H1 (cell line): ENCODE results near the gene CAPG. TPM values are rescaled to one million over a fixed set of nuclear protein-coding genes. Genes with fewer than 3 reads are reported as not detected.
A peak's percentile ranks its signal among the peaks of the same experiment; 100 is the strongest.

Experiments
- CTCF ChIA-PET: fragments of 300-600 bp; sonication (Branson Sonifier 250); formaldehyde crosslinking; loops from one replicate; lab custom pipeline; 2021; ENCODE audit not compliant: partially characterized antibody; lab: Charles Lee
- POLR2A ChIA-PET: fragments of 300-600 bp; sonication (Branson Sonifier 250); formaldehyde crosslinking; loops from one replicate; lab custom pipeline; 2021; ENCODE audit warnings: inconsistent platforms; ENCODE audit not compliant: partially characterized antibody; lab: Charles Lee
- DNase-seq, 2 experiments: peaks; one replicate each; pipeline versions ENCODE4 v3.0.0 to v3.0.0-alpha.2; 2010 to 2022; ENCODE audit warnings: low spot score in 2 of 2, low read depth in 1 of 2, mixed read lengths in 1 of 2
- FAIRE-seq: peaks from 2 replicates; lab custom pipeline; 2011; peaks lifted over from hg19 to GRCh38; lab: Jason Lieb, UNC
- H2AFZ ChIP-seq: 2 replicates; pipeline ENCODE4 v1.8.1; 2012; ENCODE audit warnings: low read length, inconsistent platforms
- H2AK5ac ChIP-seq: 2 replicates; pipeline ENCODE4 v1.6.1; 2013; ENCODE audit warnings: low read depth, low read length
- H2BK120ac ChIP-seq: replicated peaks from 2 replicates; pipeline ENCODE3; 2013; ENCODE audit warnings: low read depth, low read length, inconsistent platforms
- H2BK12ac ChIP-seq: 2 replicates; pipeline ENCODE4 v1.6.1; 2013; ENCODE audit warnings: low read depth, low read length
- H2BK15ac ChIP-seq: 2 replicates; pipeline ENCODE4 v1.6.1; 2013; ENCODE audit warnings: low read length
- H2BK20ac ChIP-seq: 2 replicates; pipeline ENCODE4 v1.6.1; 2013; ENCODE audit warnings: low read length
- H2BK5ac ChIP-seq: 2 replicates; pipeline ENCODE4 v1.6.1; 2013; ENCODE audit warnings: low read depth, low read length
- H3K14ac ChIP-seq: 2 replicates; pipeline ENCODE4 v1.6.1; 2013; ENCODE audit warnings: inconsistent platforms; ENCODE audit not compliant: insufficient read length
- H3K18ac ChIP-seq: 2 replicates; pipeline ENCODE4 v1.6.1; 2013; ENCODE audit warnings: low read length; ENCODE audit errors: extremely low read depth
- H3K23ac ChIP-seq: 2 replicates; pipeline ENCODE4 v1.6.1; 2013; ENCODE audit warnings: inconsistent platforms; ENCODE audit not compliant: insufficient read length
- H3K23me2 ChIP-seq: 2 replicates; pipeline ENCODE4 v1.6.1; 2013; ENCODE audit warnings: low read depth, low read length
- H3K27ac ChIP-seq: 2 replicates; pipeline ENCODE4 v1.6.1; 2011; ENCODE audit warnings: low read depth, low read length, inconsistent platforms
- H3K27me3 ChIP-seq, 4 experiments: replicated peaks in 1 of 4; 1 replicate in 1 of 4; 2 replicates in 3 of 4; pipeline versions ENCODE4 v1.6.1 to v1.8.1; 2011 to 2013; ENCODE audit warnings: low read length in 3 of 4, mild to moderate bottlenecking in 3 of 4, inconsistent platforms in 2 of 4, mixed read lengths in 2 of 4, moderate library complexity in 1 of 4; ENCODE audit not compliant: control insufficient read depth in 3 of 4, insufficient read depth in 3 of 4; ENCODE audit errors: extremely low read depth in 1 of 4
- H3K36me3 ChIP-seq, 4 experiments: 2 replicates each; pipeline versions ENCODE4 v1.6.1 to v1.8.1; 2011 to 2013; ENCODE audit warnings: mild to moderate bottlenecking in 4 of 4, low read length in 3 of 4, moderate library complexity in 2 of 4, control low read depth in 1 of 4, inconsistent platforms in 1 of 4; ENCODE audit not compliant: insufficient read depth in 4 of 4, control insufficient read depth in 2 of 4
- H3K4ac ChIP-seq: replicated peaks from 2 replicates; pipeline ENCODE3; 2013; ENCODE audit warnings: low read length, low read depth, mixed read lengths, inconsistent platforms; ENCODE audit not compliant: insufficient read length
- H3K4me1 ChIP-seq, 4 experiments: replicated peaks in 1 of 4; 1 replicate in 1 of 4; 2 replicates in 3 of 4; pipeline versions ENCODE4 v1.6.1 to v1.8.1; 2011 to 2013; ENCODE audit warnings: low read length in 3 of 4, inconsistent platforms in 2 of 4, mixed read lengths in 1 of 4; ENCODE audit not compliant: insufficient read depth in 4 of 4, control insufficient read depth in 3 of 4
- H3K4me2 ChIP-seq, 2 experiments: 2 replicates each; pipeline versions ENCODE4 v1.6.1 to v1.8.1; 2011 to 2013; ENCODE audit warnings: low read depth in 2 of 2, low read length in 2 of 2, control low read depth in 1 of 2, inconsistent platforms in 1 of 2, mild to moderate bottlenecking in 1 of 2; ENCODE audit not compliant: insufficient read depth in 1 of 2
- H3K4me3 ChIP-seq, 4 experiments: fragments of 200-600, 300-600 bp in 1 of 4; sonication (generic), shearing (Covaris generic), sonication (Bioruptor Twin) in 1 of 4; 2 replicates each; pipeline versions ENCODE4 v1.5.1 to v1.8.1; 2011 to 2016; ENCODE audit warnings: low read length in 4 of 4, low read depth in 3 of 4, control low read depth in 2 of 4, inconsistent platforms in 2 of 4, mild to moderate bottlenecking in 2 of 4, mixed read lengths in 1 of 4, moderate library complexity in 1 of 4; ENCODE audit not compliant: insufficient read depth in 2 of 4; ENCODE audit errors: extremely low read depth in 1 of 4
- H3K56ac ChIP-seq: replicated peaks from 2 replicates; pipeline ENCODE3; 2013; ENCODE audit warnings: low read depth, mild to moderate bottlenecking, mixed read lengths, low read length, inconsistent platforms; ENCODE audit not compliant: insufficient read length
- H3K79me1 ChIP-seq: 2 replicates; pipeline ENCODE4 v1.6.1; 2013; ENCODE audit warnings: low read depth, low read length, control low read depth
- H3K79me2 ChIP-seq, 2 experiments: 2 replicates each; pipeline versions ENCODE4 v1.6.1 to v1.8.1; 2012 to 2013; ENCODE audit warnings: low read length in 2 of 2, mild to moderate bottlenecking in 2 of 2, inconsistent platforms in 1 of 2; ENCODE audit not compliant: insufficient read depth in 2 of 2, control insufficient read depth in 1 of 2
- H3K9ac ChIP-seq, 4 experiments: replicated peaks in 1 of 4; 1 replicate in 1 of 4; 2 replicates in 3 of 4; pipeline versions ENCODE4 v1.6.1 to v1.8.1; 2011 to 2013; ENCODE audit warnings: low read depth in 3 of 4, low read length in 3 of 4, control low read depth in 2 of 4, mild to moderate bottlenecking in 2 of 4, moderate library complexity in 2 of 4, inconsistent platforms in 1 of 4; ENCODE audit errors: extremely low read depth in 1 of 4
- H3K9me3 ChIP-seq, 2 experiments: 2 replicates each; pipeline versions ENCODE4 v1.6.1 to v1.8.1; 2012 to 2013; ENCODE audit warnings: mild to moderate bottlenecking in 2 of 2, moderate library complexity in 2 of 2, control low read depth in 1 of 2, inconsistent platforms in 1 of 2, low read depth in 1 of 2, low read length in 1 of 2, mixed read lengths in 1 of 2; ENCODE audit not compliant: insufficient read depth in 2 of 2
- H4K20me1 ChIP-seq, 2 experiments: replicated peaks in 1 of 2; 2 replicates each; pipeline versions ENCODE3 to v1.8.1; 2011 to 2013; ENCODE audit warnings: inconsistent platforms in 2 of 2, low read length in 2 of 2, mild to moderate bottlenecking in 1 of 2; ENCODE audit not compliant: insufficient read depth in 2 of 2, control insufficient read depth in 1 of 2
- H4K5ac ChIP-seq: 2 replicates; pipeline ENCODE4 v1.6.1; 2013; ENCODE audit warnings: low read length, low read depth, mixed read lengths, inconsistent platforms; ENCODE audit not compliant: insufficient read length
- H4K8ac ChIP-seq: 2 replicates; pipeline ENCODE4 v1.8.0; 2013; ENCODE audit warnings: mild to moderate bottlenecking, moderate library complexity, low read length, inconsistent platforms; ENCODE audit not compliant: insufficient read depth; ENCODE audit errors: extremely low read depth
- H4K91ac ChIP-seq: replicated peaks from 2 replicates; pipeline ENCODE3; 2013; ENCODE audit warnings: low read length, mixed read lengths, inconsistent platforms; ENCODE audit not compliant: insufficient read length
- BCL11A ChIP-seq, 2 experiments: IDR thresholded peaks; one replicate each; pipeline ENCODE4 v1.6.1; 2011; ENCODE audit warnings: low read depth in 2 of 2, low read length in 2 of 2, mild to moderate bottlenecking in 2 of 2
- CREB1 ChIP-seq: IDR thresholded peaks from 2 replicates; pipeline ENCODE4 v1.6.1; 2012; ENCODE audit warnings: inconsistent platforms
- CTCF ChIP-seq, 3 experiments: IDR thresholded peaks; 1 replicate in 2 of 3; 2 replicates in 1 of 3; pipeline versions ENCODE4 v1.5.1 to v1.6.1; 2011; ENCODE audit warnings: low read length in 3 of 3, mild to moderate bottlenecking in 3 of 3, inconsistent platforms in 2 of 3, low read depth in 1 of 3, moderate library complexity in 1 of 3; ENCODE audit not compliant: insufficient read depth in 1 of 3; ENCODE audit errors: control extremely low read depth in 1 of 3
- HDAC2 ChIP-seq, 2 experiments: fragments of 300-600 bp in 1 of 2; sonication (generic) in 1 of 2; IDR thresholded peaks; 2 replicates each; pipeline ENCODE4 v1.6.1; 2011 to 2012; ENCODE audit warnings: low read depth in 2 of 2, low read length in 2 of 2, mild to moderate bottlenecking in 2 of 2, moderate library complexity in 2 of 2, borderline replicate concordance in 1 of 2, inconsistent platforms in 1 of 2
- SIN3A ChIP-seq, 2 experiments: IDR thresholded peaks in 1 of 2; conservative IDR thresholded peaks in 1 of 2; 2 replicates each; pipeline ENCODE4 v1.6.1; 2011 to 2012; ENCODE audit warnings: low read length in 2 of 2, improper control_type of control experiment in 1 of 2, low read depth in 1 of 2, mild to moderate bottlenecking in 1 of 2
- SP4 ChIP-seq: IDR thresholded peaks from 2 replicates; pipeline ENCODE4 v1.6.1; 2012; ENCODE audit warnings: low read length, inconsistent platforms
- TBP ChIP-seq: IDR thresholded peaks from 2 replicates; pipeline ENCODE4 v1.6.1; 2011; ENCODE audit warnings: low read depth, low read length, improper control_type of control experiment
- YY1 ChIP-seq: IDR thresholded peaks from 2 replicates; pipeline ENCODE4 v1.6.1; 2011; ENCODE audit warnings: low read depth, mild to moderate bottlenecking, low read length
- WGBS, 2 experiments: shearing (Covaris generic) in 1 of 2; methylation state at CpG; one replicate each; pipeline versions ENCODE4 v1.1.6 to v1.1.7; 2013 to 2015; ENCODE audit warnings: low lambda C conversion rate in 2 of 2, mixed read lengths in 2 of 2, inconsistent platforms in 1 of 2, low coverage in 1 of 2, missing lambda C conversion rate in 1 of 2; ENCODE audit not compliant: insufficient replicate concordance in 2 of 2, insufficient coverage in 1 of 2, insufficient read length in 1 of 2; ENCODE audit errors: extremely low coverage in 1 of 2, missing lambda C conversion rate in 1 of 2; 5-methylcytosine and 5-hydroxymethylcytosine counted together
- polyA plus RNA-seq, 7 experiments: library from polyadenylated mRNA; depleted of rRNA in 3 of 7; stranded (reverse) in 5 of 7; unstranded in 2 of 7; fragments of >200 nt in 5 of 7; fragments of 200-250 nt in 2 of 7; gene quantifications; 1 replicate in 5 of 7; 2 replicates in 1 of 7; 4 replicates in 1 of 7; pipeline versions ENCODE4 v1.2.1 to v1.2.3, GENCODE V29; 2011 to 2013; ENCODE audit warnings: missing spikeins in 2 of 7, mixed read lengths in 2 of 7
- total RNA-seq: library from RNA; stranded (reverse); fragmentation: NEBNext Ultra II Directional; extraction: Animal tissue kit (Norgen Biotek cat#: 25700); gene quantifications from 2 replicates; pipeline ENCODE4 v1.2.1, GENCODE V29; 2021

CAPG gene
- total and polyA plus RNA-seq, 2 of the 8 experiments (the other 6 are each of a cell fraction or from before 2014, with no cell fraction given) = 80.5 to 89.0 TPM

GRCh38 chr2:85420536-85421259 lies 10.5 kb upstream of the CAPG start:
- CTCF ChIA-PET = interaction anchor here (0.5 to 15.1 kb wide), 47 partner anchors 8 to 740 kb away, joined by 3 to 259 read pairs (median 5); partner anchors contain the start of genes CAPG, MAT2A and RNF181
- H2AK5ac ChIP-seq = no peak overlapping the region
- H3K56ac ChIP-seq = no peak overlapping the region
- H2BK5ac ChIP-seq = no peak overlapping the region; the same call in 1 of the 2 replicates
- H3K9ac ChIP-seq = no peak overlapping the region
- H4K8ac ChIP-seq = peak overlapping the region; percentile 54; the same call in 1 of the 2 replicates
- peak overlapping the region; percentile 71 for H3K18ac ChIP-seq
- POLR2A ChIA-PET = interaction anchor here (0.8 to 55.3 kb wide), 9 partner anchors 8 to 184 kb away, joined by 3 to 1889 read pairs (median 4); partner anchors contain the start of genes GGCX, MAT2A and TGOLN2
- H4K20me1 ChIP-seq = no peaks in the 10 kb centered on the region
- H3K4me3 ChIP-seq = no peak overlapping the region
- peak overlapping the region; percentile 84 for H3K4ac ChIP-seq
- H2AFZ ChIP-seq = peak overlapping the region; percentile 79; the same call in 1 of the 2 replicates
- no peaks in the 10 kb centered on the region for H3K79me1 ChIP-seq
- 33% methylated on average over 22 of the region's 22 CpGs; no CpG with 5 or more reads in 1 of the 2 experiments for WGBS, 2 experiments
- FAIRE-seq (no peak), DNase-seq (peak in 1 of 2 experiments; percentile 100)
- H4K5ac ChIP-seq = peak overlapping the region; percentile 22
- no peaks in the 10 kb centered on the region for H3K79me2 ChIP-seq
- no peak overlapping the region for H3K23ac ChIP-seq
- peak overlapping the region; percentile 72 for H4K91ac ChIP-seq
- H2BK120ac ChIP-seq = no peak overlapping the region
- H3K9me3 ChIP-seq = no peaks in the 10 kb centered on the region
- no peaks in the 10 kb centered on the region for H3K36me3 ChIP-seq
- no peak overlapping the region for H3K27ac ChIP-seq
- H3K4me2 ChIP-seq = peak overlapping the region in 1 of 2 experiments; percentile 46; a peak in 2 of 4 replicates
- peaks cover 2% of the 10 kb centered on the region; the same call in 1 of the 2 replicates for H3K23me2 ChIP-seq
- peak overlapping the region; percentile 8; the same call in 1 of the 2 replicates for H2BK20ac ChIP-seq
- no peaks in the 10 kb centered on the region; a peak in 1 of 7 replicates for H3K27me3 ChIP-seq
- 0 out of 2 replicates have a peak overlapping the region, but pooled peaks have one; percentile 20 for H2BK12ac ChIP-seq
- H2BK15ac ChIP-seq = peak overlapping the region; percentile 88; the same call in 1 of the 2 replicates
- no peak overlapping the region for H3K14ac ChIP-seq
- H3K4me1 ChIP-seq = peaks cover 0 to 20% (median 13%) of the 10 kb centered on the region in 4 experiments; a peak in 6 of 7 replicates
- peak; percentile 21; the same call in 1 of the 2 replicates for TF ChIP-seq SP4
- peak; percentile 44; the same call in 1 of the 2 replicates for TF ChIP-seq CREB1
- no peak for TF ChIP-seq BCL11A (IDR thresholded peaks at IDR 0.05; ENCODE audit: low read depth in 2 of 2, low read length in 2 of 2)
- TF ChIP-seq YY1 = peak; percentile 65; the same call in 1 of the 2 replicates
- TF ChIP-seq SIN3A (conservative IDR thresholded peaks at IDR 0.05 in 1 of 2, IDR thresholded peaks at IDR 0.05 in 1 of 2; ENCODE audit: low read depth in 1 of 2, low read length in 2 of 2) = peak in 1 of 2 experiments; percentile 67; a peak in 2 of 4 replicates
- peak in 1 of 2 experiments; percentile 72; a peak in 1 of 4 replicates for TF ChIP-seq HDAC2 (IDR thresholded peaks at IDR 0.05; ENCODE audit: borderline replicate concordance in 1 of 2, low read depth in 2 of 2, low read length in 2 of 2)
- TF ChIP-seq TBP = no peak
- peak; percentile 96 to 100 (median 98) for TF ChIP-seq CTCF (IDR thresholded peaks at IDR 0.05; ENCODE audit: control extremely low read depth in 1 of 3, insufficient read depth in 1 of 3, low read depth in 1 of 3, low read length in 3 of 3)
